ENCODE results near the gene SMTNL2. TPM values are rescaled to one million over a fixed set of nuclear protein-coding genes. Genes with fewer than 3 reads are reported as not detected.

SMTNL2 gene
- total and polyA plus RNA-seq, 9 of the 15 experiments (the other 6 are each of a cell fraction or from before 2014, with no cell fraction given): not detected

DNA sequence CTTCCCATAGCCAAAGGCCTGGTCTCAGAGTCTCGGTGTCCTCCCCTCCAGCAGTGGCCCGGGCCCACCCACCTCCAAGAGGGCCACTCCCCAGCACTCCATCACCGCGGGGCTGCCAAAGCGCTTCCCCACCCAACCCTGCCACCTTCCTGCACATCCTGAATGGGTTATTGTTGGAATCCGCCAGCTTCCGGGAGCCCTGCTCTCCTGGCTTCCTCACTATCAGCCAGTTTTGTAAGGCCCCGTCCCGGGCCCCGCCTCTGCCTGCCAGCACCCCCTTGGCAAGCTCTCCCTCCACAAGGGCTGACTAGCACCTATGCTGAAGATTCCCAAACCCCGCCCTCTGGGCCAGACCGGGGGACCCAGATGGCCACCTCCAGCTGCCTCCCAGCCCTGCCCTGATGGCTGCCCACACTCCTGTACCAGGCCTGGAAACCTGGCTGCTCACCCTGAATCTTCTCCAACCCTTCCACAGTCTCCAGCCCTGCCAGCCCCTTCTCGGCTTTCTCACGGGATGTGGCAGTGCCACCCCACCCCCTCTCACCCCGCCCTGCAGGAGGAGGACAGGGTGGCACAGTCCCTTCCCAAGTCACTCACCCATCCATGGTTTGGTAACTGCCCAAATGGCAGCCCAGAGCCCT lies 43.5 kb upstream of the SMTNL2 start:
- ChIA-PET CTCF (ENCODE audit: low intra/inter-chr PET ratio) (interaction anchor here (0.9 kb wide), 1 partner anchor 325 kb away, joined by 3 read pairs; no protein-coding TSS in a partner anchor), POLR2A (no interaction called here)
- Histone ChIP-seq H3K27ac (ENCODE audit: extremely low read depth, low read depth, low read length) (no peak overlapping the region), H3K4me2 (ENCODE audit: insufficient read depth, low read length) (no peak overlapping the region), H3K79me2 (ENCODE audit: control insufficient read depth, insufficient read depth, low read length) (no peaks in the 10 kb centered on the region), H3K4me3 (no peak overlapping the region), H3K9me3 (replicated peaks; ENCODE audit: control insufficient read depth, insufficient read depth, low read depth, low read length) (no peaks in the 10 kb centered on the region), H3K9me1 (ENCODE audit: control insufficient read depth, insufficient read depth, low read length) (no peaks in the 10 kb centered on the region), H4K20me1 (replicated peaks; ENCODE audit: control insufficient read depth, insufficient read depth, low read length) (no peaks in the 10 kb centered on the region; the same call in 1 of the 2 replicates), H3K27me3 (ENCODE audit: control insufficient read depth in 2 of 2, insufficient read depth in 2 of 2, low read length in 2 of 2) (no peaks in the 10 kb centered on the region), H2AFZ (ENCODE audit: low read depth, low read length) (no peak overlapping the region), H3K36me3 (ENCODE audit: control insufficient read depth, insufficient read depth, low read length) (peaks cover 81% of the 10 kb centered on the region; the same call in 2 of the 3 replicates), H3K9ac (ENCODE audit: insufficient read depth in 1 of 2, low read depth in 2 of 2, low read length in 2 of 2) (no peak overlapping the region), H3K4me1 (replicated peaks in 1 of 2; ENCODE audit: control insufficient read depth in 2 of 2, insufficient read depth in 2 of 2, low read length in 2 of 2) (peaks cover 0 to 77% of the 10 kb centered on the region in 2 experiments; a peak in 3 of 5 replicates)
- FAIRE-seq (no peak), DNase-seq (ENCODE audit: extremely low read depth in 1 of 4, low spot score in 3 of 4) (no peak), ATAC-seq (no peak)
- in situ Hi-C loops (cut with MboI) (no loop called here), intact Hi-C loops (cut with micrococcal nuclease) (loop anchor here (5.0 kb wide), 1 partner anchor 119 kb away; no protein-coding TSS in a partner anchor)
- BruUV-seq (replicated peaks): no TSS peak
- WGBS (ENCODE audit: insufficient coverage, low coverage, missing lambda C conversion rate): 93% methylated on average over 6 of the region's 15 CpGs
- TF ChIP-seq MYNN (IDR thresholded peaks at IDR 0.05) (no peak), MYNN (CRISPR knock-in tag; IDR thresholded peaks at IDR 0.05) (no peak), RBFOX2 (IDR thresholded peaks at IDR 0.05; ENCODE audit: low read depth, low read length) (0 out of 2 replicates have a peak, but pooled peaks have one; percentile 11)

DNA sequence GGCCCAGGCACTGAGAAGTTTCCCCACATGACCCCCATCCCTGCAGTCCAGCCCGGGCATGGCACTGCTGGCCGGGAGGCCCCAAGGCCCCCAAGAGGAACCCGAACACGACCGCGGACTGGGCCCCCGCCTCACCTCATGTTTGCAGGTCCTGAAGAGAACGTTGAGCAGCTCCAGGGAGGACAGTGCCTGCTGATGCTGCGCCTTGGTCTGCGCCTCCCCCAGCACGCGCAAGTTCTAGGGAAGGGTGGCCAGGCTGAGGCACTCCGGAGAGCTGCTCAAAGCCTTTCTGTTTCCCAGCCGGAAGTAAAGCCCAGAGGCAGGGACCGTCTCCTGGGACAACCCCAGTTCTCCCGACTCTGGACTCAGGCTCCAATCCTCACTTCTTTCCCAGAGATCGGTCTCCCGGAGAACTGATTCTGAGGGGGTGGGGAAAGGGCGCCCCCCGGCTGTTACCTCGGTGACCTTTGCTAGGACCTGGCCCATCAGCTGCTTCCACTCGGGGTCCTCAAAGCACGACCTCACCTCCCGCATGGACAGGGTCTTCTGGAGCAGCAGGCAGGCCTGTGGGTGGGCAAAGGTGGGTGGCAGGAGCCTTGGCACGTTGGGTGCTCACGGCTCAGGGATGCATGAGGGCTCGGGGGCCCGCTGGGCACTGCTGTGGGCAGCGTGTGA lies 42.9 kb upstream of the SMTNL2 start:
- no peak for FAIRE-seq
- ATAC-seq: no peak
- H3K4me1 ChIP-seq (replicated peaks in 1 of 2; ENCODE audit: control insufficient read depth in 2 of 2, insufficient read depth in 2 of 2, low read length in 2 of 2): peaks cover 0 to 71% of the 10 kb centered on the region in 2 experiments; a peak in 2 of 5 replicates
- H3K27me3 ChIP-seq (ENCODE audit: control insufficient read depth in 2 of 2, insufficient read depth in 2 of 2, low read length in 2 of 2): no peaks in the 10 kb centered on the region
- no peak overlapping the region for H3K4me3 ChIP-seq
- no peaks in the 10 kb centered on the region for H3K9me1 ChIP-seq (ENCODE audit: control insufficient read depth, insufficient read depth, low read length)
- peaks cover 86% of the 10 kb centered on the region; the same call in 2 of the 3 replicates for H3K36me3 ChIP-seq (ENCODE audit: control insufficient read depth, insufficient read depth, low read length)
- no TSS peak for BruUV-seq (replicated peaks)
- intact Hi-C loops (cut with micrococcal nuclease): loop anchor here (5.0 kb wide), 1 partner anchor 119 kb away; no protein-coding TSS in a partner anchor
- no peak overlapping the region for H3K9ac ChIP-seq (ENCODE audit: insufficient read depth in 1 of 2, low read depth in 2 of 2, low read length in 2 of 2)
- H3K79me2 ChIP-seq (ENCODE audit: control insufficient read depth, insufficient read depth, low read length): no peaks in the 10 kb centered on the region
- no peaks in the 10 kb centered on the region; the same call in 1 of the 2 replicates for H4K20me1 ChIP-seq (replicated peaks; ENCODE audit: control insufficient read depth, insufficient read depth, low read length)
- no peak for TF ChIP-seq ARID1B (IDR thresholded peaks at IDR 0.05)
- TF ChIP-seq RBFOX2 (IDR thresholded peaks at IDR 0.05; ENCODE audit: low read depth, low read length): peak; percentile 22; the same call in 1 of the 2 replicates
- 89% methylated on average over 15 of the region's 29 CpGs for WGBS (ENCODE audit: insufficient coverage, low coverage, missing lambda C conversion rate)
- in situ Hi-C loops (cut with MboI): no loop called here
- H2AFZ ChIP-seq (ENCODE audit: low read depth, low read length): no peak overlapping the region
- H3K9me3 ChIP-seq (replicated peaks; ENCODE audit: control insufficient read depth, insufficient read depth, low read depth, low read length): no peaks in the 10 kb centered on the region
- no peak for DNase-seq (ENCODE audit: extremely low read depth in 1 of 4, low spot score in 3 of 4)
- ChIA-PET CTCF (ENCODE audit: low intra/inter-chr PET ratio) (interaction anchor here (0.9 kb wide), 1 partner anchor 326 kb away, joined by 3 read pairs; no protein-coding TSS in a partner anchor), POLR2A (interaction anchor here (0.6 kb wide), 1 partner anchor 538 kb away, joined by 4 read pairs; no protein-coding TSS in a partner anchor)
- no peak overlapping the region for H3K27ac ChIP-seq (ENCODE audit: extremely low read depth, low read depth, low read length)
- H3K4me2 ChIP-seq (ENCODE audit: insufficient read depth, low read length): no peak overlapping the region
